T follicular helper cell (primary cell): Measurements from ENCODE around the gene USP22.
A peak's percentile ranks its signal among the peaks of the same experiment; 100 is the strongest.

Experiments
- DNase-seq: peaks from one replicate; pipeline ENCODE4 v3.0.0-alpha.2; 2020; ENCODE audit warnings: low read depth

The USP22 gene

DNA sequence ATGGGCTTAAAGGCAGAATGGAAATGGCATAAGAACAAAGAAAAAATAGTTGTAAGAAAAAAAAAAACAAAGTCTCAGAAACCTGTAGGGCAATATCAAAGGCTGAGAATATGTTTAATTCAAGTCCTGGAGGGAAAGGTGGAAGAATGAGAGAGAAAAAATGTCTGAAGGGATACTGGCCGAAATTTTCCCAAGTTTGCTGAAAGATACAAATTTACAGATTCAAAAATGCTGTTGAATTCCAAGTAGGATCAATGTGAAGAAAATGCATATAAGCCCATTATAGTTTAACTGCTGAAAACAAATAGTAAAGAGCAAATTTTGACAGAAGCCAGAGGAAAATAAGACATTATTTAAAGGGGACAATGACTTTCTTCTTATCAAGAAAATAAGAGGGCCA is 6.6 kb upstream of the USP22 start:
- DNase-seq, result no peak

DNA sequence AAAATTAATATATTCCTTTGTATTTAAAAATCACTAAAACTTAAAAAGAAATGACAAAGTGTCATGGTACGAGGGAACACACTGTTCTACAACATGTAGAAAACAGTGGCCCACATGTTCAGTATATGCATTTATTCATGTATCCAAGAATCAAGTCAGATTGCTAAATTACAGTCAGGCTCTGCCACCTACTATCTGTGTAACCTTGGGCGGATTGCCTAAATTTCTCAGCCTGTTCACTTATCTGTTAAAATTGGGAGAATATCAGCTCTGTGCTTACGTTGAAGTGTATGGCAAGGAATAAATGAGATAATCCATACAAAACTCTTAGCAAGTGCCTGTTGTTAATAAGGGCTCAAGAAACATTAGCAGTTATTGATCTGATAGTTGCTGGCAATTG is 3.4 kb upstream of the USP22 start:
- no peak for DNase-seq

DNA sequence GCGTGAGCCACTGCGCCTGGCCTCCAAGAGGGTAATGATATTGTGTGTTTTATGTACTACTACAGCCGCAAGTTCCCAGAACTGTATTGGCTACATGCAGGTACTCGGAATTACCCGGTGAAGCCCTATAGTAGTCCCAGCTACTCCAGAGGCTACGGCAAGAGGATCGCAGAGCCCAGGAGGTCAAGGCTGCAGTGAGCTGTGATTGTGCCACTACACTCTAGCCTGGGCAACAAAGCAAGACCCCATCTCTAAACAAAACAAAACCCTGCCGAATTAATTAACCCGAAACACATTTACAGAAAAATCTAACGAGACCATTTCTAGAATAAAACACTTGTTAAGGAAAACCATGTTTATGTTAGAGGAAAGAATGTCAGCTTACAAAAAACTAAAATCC is 2.2 kb upstream of the USP22 start:
- no peak for DNase-seq

DNA sequence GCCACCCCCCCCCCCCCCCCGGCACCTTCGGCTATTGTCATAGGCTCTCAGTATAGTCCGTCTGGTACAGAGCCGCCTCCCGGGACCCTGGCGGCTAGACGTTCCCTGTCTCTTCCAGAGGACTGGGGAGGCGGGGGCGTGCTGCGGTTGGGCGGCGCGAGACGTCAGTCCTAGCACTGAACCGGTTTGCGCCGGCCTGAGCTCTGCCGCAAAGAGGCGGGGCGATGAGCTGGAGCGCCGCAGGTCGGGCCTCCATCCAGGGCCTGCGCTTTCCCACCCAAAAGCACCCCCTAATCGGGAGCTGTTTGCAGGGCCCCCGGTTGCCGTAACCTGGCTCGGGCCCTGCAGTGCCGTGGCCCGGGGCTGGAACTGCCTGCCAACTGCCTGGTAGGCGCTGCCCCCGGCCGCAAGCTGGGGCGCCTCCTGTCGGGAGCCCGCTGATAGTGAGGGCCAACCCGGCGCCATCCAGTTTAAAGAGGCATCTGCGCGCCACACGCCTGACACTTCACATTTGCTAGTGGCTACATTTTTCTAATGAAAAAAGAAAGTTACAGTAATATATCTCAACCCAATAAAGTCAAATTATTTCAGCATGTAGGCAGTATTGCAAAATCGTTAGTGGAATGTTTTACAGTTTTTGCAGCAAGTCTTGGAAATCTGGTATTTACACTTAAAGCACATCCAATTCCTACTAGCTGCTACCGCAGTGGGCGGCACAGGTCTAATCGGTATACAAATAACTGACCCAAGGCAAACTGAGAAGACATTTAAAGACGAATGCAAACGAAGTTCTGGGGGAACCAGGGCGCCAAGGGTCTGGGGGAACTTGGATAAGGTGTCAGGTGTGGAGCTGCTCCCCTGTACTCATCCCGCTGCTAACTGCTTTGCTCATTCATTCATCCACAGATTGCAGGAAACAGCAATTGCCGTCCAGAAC is 753 bp upstream of the USP22 start:
- peak; percentile 95 for DNase-seq

DNA sequence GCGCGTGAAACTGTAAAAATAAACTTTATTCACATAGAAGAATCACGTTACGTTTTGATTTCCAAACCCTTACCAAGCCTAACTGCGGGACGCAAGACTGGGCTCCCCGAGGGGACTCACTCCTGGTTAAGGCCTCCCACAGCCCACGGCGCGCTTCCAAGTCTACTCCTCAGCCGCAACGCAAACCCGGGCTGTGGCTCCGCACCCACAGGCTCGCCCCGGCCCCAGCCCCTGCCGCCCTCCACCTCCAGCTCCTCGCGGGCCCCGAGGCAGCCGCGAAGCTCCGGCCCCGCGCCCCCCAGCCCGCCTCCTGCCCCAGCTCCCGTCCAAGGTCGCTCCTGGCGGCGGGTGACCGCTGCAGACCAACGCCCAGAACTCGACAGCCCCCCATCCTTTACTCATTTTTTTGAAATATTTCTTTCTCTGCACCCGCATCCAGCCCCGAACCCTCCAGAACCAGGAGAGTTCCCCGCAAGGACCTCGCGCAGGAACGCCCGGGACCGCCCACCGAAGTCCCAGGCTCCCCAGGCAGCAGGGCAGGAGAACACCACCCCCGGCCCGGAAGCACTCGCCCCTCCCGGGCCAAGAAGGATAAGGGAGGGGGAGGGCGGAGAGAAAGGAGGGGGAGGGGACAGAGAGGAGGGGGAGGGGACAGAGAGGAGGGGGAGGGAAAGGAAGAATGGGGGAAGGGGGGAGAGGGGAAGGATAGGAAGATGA is 912 bp downstream of the USP22 start:
- DNase-seq, result peak; percentile 43

DNA sequence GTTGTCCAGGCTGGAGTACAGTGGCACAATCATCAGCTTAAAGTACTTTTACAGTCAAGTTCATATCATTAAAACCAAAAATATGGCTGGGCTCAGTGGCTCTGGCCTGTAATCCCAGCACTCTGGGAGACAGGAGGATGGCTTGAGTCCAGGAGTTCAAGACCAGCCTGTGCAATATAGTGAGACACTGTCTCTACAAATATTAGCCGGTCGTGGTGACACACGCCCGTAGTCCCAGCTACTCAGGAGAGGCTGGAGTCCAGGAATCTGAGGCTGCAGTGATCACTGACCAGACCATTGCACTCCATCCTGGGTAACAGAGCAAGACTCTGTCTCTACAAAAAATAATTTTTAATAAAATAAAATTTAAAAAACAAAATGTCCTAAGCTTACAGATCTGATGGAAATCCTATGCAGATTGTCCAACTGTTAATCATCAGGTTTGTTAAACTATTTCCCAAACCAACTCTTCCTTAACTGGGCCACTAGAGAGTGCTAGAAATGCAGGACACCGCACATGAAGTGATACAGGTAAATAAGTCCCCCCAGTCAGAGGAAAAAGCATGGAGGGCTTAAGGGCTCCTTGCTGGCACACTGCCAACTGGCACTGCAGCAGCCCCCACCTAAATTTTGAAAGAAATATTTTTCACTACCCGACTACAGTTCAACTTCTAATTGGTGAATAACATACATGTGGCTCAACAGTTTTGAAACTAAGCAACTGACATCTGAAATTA is 2.8 kb downstream of the USP22 start:
- no peak for DNase-seq

DNA sequence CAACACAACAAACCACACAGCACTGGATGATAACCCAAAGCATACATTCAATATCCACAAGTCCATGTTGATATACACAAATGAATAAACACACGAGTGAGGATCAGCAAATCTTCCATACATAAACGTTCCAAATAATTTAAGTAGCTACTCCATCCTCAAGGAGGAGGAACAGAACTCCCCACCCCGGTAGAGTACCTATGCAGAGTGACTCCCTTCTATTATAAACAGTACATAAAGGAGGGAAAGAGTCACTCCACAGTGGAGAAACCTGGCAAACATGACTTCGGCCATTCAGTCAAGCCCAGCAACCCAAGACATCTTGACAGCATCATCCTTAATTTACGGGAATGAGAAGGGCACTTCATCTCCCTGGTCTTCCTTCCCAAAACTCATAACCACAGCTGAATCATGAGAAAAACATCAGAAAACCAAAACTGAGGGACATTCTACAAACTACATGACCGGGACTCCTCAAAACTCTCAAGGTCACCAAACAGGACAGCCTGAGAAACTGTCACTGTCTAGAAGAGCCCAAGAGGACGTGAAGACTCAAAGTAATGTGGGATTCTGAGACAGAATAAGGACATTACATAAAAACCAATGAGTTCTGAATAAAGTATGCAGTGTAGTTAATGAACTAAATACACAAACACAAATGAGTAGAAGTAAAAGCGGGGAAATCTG is 5.6 kb downstream of the USP22 start:
- no peak for DNase-seq

DNA sequence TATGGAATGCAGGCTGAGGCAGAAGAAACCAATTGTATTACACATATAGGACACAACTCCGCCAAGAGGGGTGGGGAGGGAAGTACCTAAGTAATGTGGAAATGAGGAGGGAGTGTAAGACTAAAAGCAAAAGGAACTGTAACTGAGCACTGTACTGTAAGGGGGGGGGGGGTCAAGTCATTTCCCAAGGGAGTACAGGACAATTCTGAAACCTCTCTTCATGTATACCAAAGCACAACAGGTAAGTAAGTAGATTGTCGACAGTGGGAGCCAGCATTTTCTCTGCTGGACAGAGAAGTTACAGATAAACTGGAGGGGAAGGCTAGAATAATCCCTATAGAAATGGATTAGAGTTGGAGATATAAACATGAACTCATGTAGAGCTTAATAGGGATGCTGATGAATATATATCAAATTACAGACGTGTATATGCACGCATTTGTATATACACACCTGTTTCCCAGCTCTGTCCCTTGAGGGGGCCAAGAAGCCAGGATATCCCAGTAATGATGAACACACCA is 6.4 kb downstream of the USP22 start:
- no peak for DNase-seq

DNA sequence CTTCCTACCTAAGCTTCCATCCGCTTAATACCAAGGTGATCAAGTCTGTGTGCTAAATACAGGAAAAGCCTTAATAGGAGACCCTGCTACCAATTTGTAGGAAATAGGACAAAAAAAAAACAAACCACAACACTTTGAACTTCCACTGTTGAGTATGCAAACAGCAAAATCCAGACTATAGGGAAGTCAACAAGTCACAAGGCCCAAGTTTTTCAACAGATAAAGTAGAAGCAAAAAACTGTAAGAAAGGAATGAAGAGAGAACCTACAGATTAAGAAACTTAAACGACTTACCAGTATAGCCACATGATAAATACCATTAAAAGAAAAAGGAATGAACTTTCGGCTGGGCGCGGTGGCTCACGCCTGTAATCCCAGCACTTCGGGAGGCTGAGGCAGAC is 7.4 kb downstream of the USP22 start:
- no peak for DNase-seq

DNA sequence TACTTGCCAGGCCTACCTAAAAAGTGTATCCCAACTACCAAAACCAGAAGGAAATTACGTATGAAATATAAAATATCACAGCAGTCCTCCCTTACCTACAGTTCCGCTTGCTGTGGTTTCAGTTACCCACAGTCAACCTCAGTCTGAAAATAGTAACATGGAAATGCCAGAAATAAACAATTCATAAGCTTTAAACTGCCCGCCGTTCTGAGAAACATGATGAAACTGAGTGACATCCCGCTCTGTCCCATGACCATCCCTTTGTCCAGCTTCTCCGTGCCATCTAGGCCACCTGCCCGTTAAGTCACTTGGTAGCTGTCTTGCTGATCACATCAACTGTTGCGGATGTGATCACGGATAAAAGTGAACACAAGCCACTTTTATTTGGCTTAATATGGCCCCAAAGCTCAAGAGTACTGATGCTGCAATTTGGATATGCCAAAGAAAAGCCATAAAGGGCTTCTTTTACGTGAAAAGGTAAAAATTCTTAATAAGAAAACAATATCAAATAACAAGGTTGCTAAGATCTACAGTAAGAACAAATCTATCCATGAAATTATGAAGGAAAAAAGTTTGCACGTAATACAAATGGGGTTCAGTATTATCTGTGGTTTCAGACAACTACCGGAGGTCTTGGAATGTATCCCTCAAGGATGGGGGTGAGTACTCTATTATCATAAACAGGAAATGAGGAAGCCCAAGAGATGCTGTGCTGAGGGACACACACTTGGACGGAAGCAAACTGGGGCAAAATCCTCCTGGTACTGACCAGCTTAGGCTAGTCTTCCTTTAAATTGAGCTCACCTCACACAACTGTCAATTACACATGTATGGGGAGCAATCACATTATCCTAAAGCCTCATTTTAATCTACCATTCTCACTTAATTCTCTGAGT is 8.2 kb downstream of the USP22 start:
- no peak for DNase-seq

DNA sequence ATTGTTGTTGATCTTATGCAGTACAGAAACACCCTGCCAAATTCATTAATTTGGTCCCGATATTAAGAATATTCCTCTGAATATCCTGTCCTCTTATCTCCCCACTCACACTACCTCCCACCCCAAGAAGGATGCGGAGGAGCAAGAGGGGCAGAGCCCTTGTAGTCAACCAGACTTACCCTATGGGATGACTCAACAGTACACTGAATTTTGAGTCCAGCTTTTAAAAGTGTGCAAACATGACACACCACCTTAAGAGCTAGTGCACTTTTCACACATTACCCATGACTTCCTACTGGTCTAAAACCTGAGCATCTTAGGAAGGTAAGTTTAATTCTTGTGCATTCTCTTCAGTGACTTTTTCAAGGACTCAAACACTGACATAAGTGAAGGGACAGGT is 9.5 kb downstream of the USP22 start:
- no peak for DNase-seq

DNA sequence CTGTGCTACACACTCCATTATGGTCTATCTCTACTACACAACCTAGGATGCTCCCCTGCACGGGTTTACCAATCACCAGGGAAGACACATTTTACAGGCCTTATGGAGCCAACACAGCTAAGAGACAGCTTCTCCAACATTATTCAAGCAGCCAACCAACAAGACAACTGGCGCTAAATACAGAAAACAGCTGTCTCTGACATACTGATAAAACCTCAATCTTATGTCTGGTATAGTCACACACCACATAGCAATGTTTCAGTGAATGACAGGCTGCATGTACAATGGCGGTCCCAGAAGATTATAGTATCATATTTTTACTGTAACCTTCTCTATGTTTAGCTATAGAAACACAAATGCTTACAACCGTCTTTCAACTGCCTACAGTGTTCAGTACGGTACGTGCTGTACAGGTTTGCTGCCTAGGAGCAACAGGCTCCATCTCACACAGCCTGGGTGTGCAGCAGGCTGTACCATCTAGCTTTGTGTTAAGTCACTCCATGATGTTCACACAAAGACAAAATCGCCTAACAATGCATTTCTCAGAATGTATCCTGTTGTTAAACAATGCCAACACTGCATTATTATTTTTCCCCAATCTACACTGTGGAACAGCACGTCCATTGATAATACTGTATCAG is 10.9 kb downstream of the USP22 start:
- DNase-seq, result no peak

DNA sequence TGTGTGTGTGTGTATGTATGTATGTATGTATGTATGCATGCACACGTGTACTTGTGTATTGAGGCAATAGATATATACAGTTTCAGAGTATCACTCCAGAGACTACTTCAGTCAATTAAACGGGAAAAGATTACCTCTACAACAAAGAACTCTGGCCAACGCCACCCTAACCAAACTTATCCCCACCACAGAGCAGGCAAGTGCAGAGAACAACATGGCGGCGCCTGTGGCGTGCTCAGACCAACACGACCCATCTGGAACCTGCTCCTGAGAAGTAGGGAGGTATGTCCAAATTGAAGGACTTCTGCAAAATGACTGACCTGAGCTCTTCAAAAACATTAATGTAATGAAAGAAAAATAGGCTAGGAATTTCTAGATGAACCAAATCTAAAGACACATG is 12.4 kb downstream of the USP22 start:
- no peak for DNase-seq

DNA sequence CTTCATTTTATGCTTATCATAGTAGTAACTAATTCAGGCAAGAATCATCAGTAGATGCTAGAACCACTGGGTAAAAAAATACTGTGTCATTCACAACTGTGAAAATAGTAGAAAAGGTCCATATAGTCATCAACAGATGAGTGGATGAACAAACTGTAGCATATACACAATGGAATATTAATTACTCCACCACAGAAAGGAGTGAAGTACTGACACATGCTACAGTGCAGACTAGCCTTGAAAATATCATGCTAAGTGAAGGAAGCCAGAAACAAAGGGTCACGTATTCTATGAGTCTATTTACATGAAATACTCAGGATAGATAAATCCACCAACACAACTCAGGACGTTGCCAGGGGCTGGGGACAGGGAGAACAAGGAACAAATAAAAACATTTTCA is 13.3 kb downstream of the USP22 start:
- no peak for DNase-seq

DNA sequence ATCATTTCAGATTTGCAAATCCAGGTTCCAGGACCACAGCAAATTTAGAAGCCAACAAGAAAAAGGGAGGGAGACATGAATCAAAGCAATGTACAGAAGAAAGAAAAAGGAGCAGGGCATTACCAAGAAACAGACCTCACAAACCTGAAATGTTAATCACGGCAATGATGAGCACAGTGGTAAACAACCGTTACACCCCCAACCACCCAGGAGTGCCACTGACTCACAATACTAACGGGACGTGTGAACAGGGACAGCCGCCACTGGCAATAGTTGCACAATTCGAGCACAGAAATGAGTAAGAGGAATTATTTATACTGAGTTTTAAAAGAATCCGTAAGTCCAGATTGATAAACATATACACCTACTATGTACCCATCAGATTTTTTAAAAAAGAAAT is 13.8 kb downstream of the USP22 start:
- DNase-seq, result no peak

DNA sequence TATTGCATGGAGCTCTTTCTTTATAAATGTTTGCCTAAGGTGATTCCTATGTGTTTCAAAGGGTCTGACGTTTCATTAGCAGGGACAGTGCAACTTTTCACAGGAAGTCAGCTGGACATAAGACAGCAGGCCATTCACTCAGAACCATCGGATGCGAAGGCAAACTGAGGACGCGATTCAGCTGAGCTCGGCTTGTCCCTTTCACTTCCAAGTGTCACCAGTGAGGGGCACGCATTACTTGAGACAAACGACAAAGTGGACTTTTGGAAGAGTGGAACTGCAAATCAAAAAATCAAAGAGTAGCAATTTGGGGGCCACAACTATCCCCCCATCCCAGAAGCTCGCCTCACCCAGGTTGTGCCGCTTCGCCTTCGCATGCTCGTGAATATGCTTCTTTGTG is 14.6 kb downstream of the USP22 start:
- no peak for DNase-seq

DNA sequence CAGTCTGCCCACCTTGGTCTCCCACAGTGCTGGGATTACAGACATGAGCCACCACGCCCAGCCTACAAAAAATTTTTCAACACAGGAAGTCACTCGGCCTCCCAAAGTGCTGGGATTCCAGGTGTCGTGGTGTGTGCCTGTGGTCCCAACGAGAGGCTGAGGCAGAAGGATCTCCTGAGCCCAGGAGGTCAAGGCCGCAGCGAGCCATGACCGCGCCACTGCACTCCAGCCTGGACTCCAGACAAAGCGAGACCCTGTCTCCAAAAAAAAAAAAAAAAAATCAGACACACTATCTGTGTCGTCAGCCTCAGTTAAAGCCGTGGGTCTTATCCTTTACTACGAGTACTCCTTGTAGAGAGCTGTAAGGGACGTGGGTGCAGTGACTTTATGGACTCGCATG is 15.8 kb downstream of the USP22 start:
- DNase-seq, result no peak

DNA sequence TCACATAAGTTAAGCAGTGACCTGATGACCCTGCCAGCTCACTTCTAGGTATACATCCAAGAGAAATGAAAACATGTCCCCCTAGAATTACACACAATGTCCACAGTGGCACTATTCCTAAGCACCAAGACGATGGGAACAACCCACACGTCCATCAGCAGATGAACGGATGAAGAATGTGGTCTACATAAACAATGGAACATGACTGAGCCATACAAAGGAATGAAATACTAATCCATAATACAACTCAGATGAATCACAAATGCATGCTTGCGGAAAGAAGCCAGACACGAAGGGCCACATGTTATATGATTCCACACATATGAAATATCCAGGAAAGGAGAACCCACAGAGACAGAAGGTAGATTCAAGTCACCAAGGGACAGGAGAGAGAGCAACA is 17.4 kb downstream of the USP22 start:
- DNase-seq, result no peak

DNA sequence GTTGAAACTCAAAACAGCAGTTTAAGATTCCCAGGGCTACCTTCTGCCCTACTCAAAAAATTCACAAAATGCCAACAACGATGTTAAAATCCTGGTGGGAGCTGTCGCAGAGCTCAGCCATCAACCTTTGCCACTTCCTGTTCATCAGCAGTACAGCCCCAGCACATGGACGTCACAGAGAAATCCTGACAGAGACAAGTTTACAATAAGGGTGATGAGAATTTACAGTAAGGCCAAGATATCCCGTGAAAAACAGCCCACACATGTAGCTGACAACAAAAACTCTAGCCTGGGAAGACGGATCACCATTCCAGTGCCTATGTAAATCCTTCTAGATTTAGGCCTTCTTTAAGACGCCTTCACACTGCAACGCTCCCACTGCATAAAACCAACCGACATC is 18.8 kb downstream of the USP22 start:
- DNase-seq, result no peak

DNA sequence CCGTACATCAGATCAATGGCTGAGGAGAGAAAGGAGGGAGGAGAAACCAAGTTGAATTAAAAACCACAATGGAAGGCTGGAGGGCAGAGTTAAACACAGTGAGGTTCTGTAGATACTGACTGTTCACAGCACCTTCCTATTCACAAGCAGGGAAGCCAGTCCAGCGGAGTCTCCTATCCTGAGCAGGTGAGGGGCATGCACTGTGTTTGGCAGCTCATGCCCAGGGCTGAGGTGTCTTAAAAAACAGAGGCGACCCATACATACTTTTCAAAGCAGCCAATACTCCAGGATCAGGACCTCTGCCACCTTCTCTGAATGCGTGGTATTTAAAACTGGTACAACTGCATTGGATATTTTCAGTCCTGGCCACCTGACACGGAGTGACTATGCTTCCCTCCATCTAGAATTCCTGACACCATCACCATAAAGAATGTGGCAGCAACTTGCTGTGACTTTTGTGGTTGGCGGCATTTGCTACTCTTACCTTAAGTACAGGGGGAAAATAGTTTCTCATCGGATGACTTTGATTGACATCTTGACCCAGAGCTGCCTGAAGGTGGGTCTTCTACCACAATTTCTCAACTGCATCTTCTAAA is 21.5 kb downstream of the USP22 start:
- no peak for DNase-seq
